OCI-LY1 (cell line): ENCODE data around the gene MAD1L1.

ENCODE experiments used
- H2AFZ ChIP-seq: fragments of 200-600 bp; sonication (generic), shearing (Covaris generic); 2 replicates; pipeline ENCODE4 v1.6.0; 2014; ENCODE audit warnings: antibody characterized with exemption, mild to moderate bottlenecking, low read length
- H3F3A ChIP-seq: fragments of 200-600 bp; sonication (generic), shearing (Covaris generic); 2 replicates; pipeline ENCODE4 v1.6.0; 2014; ENCODE audit warnings: mild to moderate bottlenecking, antibody characterized with exemption, low read length, moderate library complexity; ENCODE audit not compliant: insufficient read depth
- H3K27ac ChIP-seq: fragments of 200-600 bp; sonication (generic); 2 replicates; pipeline ENCODE4 v1.5.1; 2014; ENCODE audit warnings: low read length, mixed run types, mild to moderate bottlenecking, low read depth; ENCODE audit not compliant: poor library complexity, severe bottlenecking
- H3K27me3 ChIP-seq: fragments of 200-600 bp; sonication (generic); 2 replicates; pipeline ENCODE4 v1.6.0; 2014; ENCODE audit warnings: antibody characterized with exemption, mild to moderate bottlenecking, low read length, moderate library complexity; ENCODE audit not compliant: insufficient read depth
- H3K36me3 ChIP-seq: fragments of 200-600 bp; sonication (generic); 2 replicates; pipeline ENCODE4 v1.6.1; 2014; ENCODE audit warnings: mild to moderate bottlenecking, antibody characterized with exemption, low read length, moderate library complexity, mixed read lengths; ENCODE audit not compliant: insufficient read depth
- H3K4me1 ChIP-seq: fragments of 200-600 bp; sonication (generic); 2 replicates; pipeline ENCODE4 v1.5.1; 2014; ENCODE audit warnings: mild to moderate bottlenecking, low read length, moderate library complexity; ENCODE audit not compliant: insufficient read depth, severe bottlenecking
- H3K4me2 ChIP-seq: fragments of 200-600 bp; sonication (generic), shearing (Covaris generic); 2 replicates; pipeline ENCODE4 v1.6.1; 2014; ENCODE audit warnings: low read length
- H3K4me3 ChIP-seq: fragments of 200-600 bp; sonication (generic); 2 replicates; pipeline ENCODE4 v1.5.1; 2014; ENCODE audit warnings: low read length, low read depth, mild to moderate bottlenecking, mixed read lengths; ENCODE audit not compliant: poor library complexity, severe bottlenecking
- H3K79me2 ChIP-seq: fragments of 200-600 bp; shearing (Covaris generic); 2 replicates; pipeline ENCODE4 v1.6.1; 2016; ENCODE audit warnings: mixed run types, low read length, mixed read lengths; ENCODE audit not compliant: insufficient read depth
- H3K9ac ChIP-seq: fragments of 200-600 bp; sonication (generic), shearing (Covaris generic); 2 replicates; pipeline ENCODE4 v1.6.1; 2014; ENCODE audit warnings: mild to moderate bottlenecking, low read length, mixed read lengths
- H3K9me2 ChIP-seq: fragments of 200-600 bp; sonication (generic), shearing (Covaris generic); 2 replicates; pipeline ENCODE4 v1.6.1; 2014; ENCODE audit warnings: low read depth, mild to moderate bottlenecking, low read length, mixed read lengths
- H3K9me3 ChIP-seq: fragments of 200-600 bp; shearing (Covaris generic); 2 replicates; pipeline ENCODE4 v1.6.1; 2014; ENCODE audit warnings: low read length, mixed read lengths
- H4K20me1 ChIP-seq: fragments of 200-600 bp; sonication (generic), shearing (Covaris generic); 2 replicates; pipeline ENCODE4 v1.6.0; 2016; ENCODE audit warnings: mild to moderate bottlenecking, low read length; ENCODE audit not compliant: insufficient read depth
- CTCF ChIP-seq: fragments of 200-600 bp; sonication (generic), shearing (Covaris generic); IDR thresholded peaks from 2 replicates; pipeline ENCODE4 v1.5.1; 2017; ENCODE audit warnings: mild to moderate bottlenecking, antibody characterized with exemption, low read length, moderate library complexity, mixed read lengths
- EZH2 ChIP-seq: fragments of 200-600 bp; sonication (generic), shearing (Covaris generic); IDR thresholded peaks from 2 replicates; pipeline ENCODE4 v1.8.0; 2017; ENCODE audit warnings: borderline replicate concordance, mixed run types, mild to moderate bottlenecking, antibody characterized with exemption, low read length, moderate library complexity, mixed read lengths

Gene MAD1L1

DNA sequence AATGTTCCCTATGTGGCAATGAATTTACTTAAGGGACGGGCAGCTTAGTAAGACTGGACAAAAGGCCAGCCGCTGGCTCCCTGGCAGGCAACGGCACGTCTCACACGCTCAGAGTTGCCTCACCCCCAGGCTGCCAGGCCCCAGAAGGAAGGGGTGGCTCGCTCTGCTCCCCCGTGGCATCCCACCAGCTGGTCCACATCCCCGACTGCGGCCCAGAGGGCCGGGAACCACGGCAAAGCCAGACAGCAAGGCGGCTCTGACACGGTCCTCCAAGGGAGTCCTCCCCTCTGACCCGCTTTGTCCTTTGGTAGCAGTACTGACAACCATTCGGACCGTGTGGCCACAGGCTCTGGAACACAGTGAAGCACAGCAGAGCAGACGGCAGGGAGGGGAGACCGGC is 43.4 kb upstream of the MAD1L1 start:
- Histone ChIP-seq H2AFZ (no peak overlapping the region), H3K36me3 (peaks cover 5% of the 10 kb centered on the region; the same call in 1 of the 2 replicates), H4K20me1 (no peaks in the 10 kb centered on the region), H3K4me1 (no peaks in the 10 kb centered on the region), H3K27me3 (no peaks in the 10 kb centered on the region), H3K79me2 (no peaks in the 10 kb centered on the region), H3K27ac (no peak overlapping the region), H3K9me3 (no peaks in the 10 kb centered on the region), H3K4me3 (no peak overlapping the region), H3F3A (no peaks in the 10 kb centered on the region), H3K4me2 (no peak overlapping the region), H3K9me2 (no peaks in the 10 kb centered on the region), H3K9ac (no peak overlapping the region)
- no peak for TF ChIP-seq EZH2
- TF ChIP-seq CTCF, result no peak

GRCh38 chr7:2275101-2275500 is 42.4 kb upstream of the MAD1L1 start:
- no peaks in the 10 kb centered on the region for H3K27me3 ChIP-seq
- TF ChIP-seq EZH2 (no peak), CTCF (no peak)
- H3K36me3 ChIP-seq, result peaks cover 6% of the 10 kb centered on the region; the same call in 1 of the 2 replicates
- no peak overlapping the region for H3K4me2 ChIP-seq
- H3K9ac ChIP-seq, result no peak overlapping the region
- no peaks in the 10 kb centered on the region for H3K79me2 ChIP-seq
- no peak overlapping the region for H3K27ac ChIP-seq
- H3F3A ChIP-seq, result no peaks in the 10 kb centered on the region
- H3K4me1 ChIP-seq, result no peaks in the 10 kb centered on the region
- no peak overlapping the region for H2AFZ ChIP-seq
- no peak overlapping the region for H3K4me3 ChIP-seq
- H3K9me3 ChIP-seq, result no peaks in the 10 kb centered on the region
- H3K9me2 ChIP-seq, result no peaks in the 10 kb centered on the region
- no peaks in the 10 kb centered on the region for H4K20me1 ChIP-seq

DNA sequence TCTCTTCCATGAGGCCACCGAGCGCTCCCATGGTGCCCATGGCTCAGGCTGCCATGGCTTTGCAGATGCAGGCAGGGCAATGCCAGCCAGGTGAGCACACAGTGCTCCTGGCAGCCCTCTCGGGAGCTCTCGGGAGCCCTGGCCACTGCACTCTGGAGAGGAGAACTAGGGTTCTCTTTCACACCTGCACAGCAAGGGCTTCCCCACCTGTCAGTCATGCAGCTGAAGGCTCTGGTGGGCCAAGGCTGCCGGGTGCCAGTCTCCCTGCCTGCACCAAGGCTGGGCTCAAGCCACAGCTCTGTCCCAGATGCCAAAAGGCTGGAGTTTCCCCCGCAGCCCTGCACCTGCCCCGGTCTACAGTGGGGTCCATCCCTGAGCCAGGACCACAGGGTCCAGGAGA is 41.9 kb upstream of the MAD1L1 start:
- H3K4me2 ChIP-seq, result no peak overlapping the region
- H4K20me1 ChIP-seq, result no peaks in the 10 kb centered on the region
- H3F3A ChIP-seq, result no peaks in the 10 kb centered on the region
- H3K4me3 ChIP-seq, result no peak overlapping the region
- TF ChIP-seq EZH2 (no peak), CTCF (no peak)
- H3K9ac ChIP-seq, result no peak overlapping the region
- no peaks in the 10 kb centered on the region for H3K79me2 ChIP-seq
- H3K36me3 ChIP-seq, result peaks cover 6% of the 10 kb centered on the region; the same call in 1 of the 2 replicates
- no peak overlapping the region for H2AFZ ChIP-seq
- no peaks in the 10 kb centered on the region for H3K9me3 ChIP-seq
- no peak overlapping the region for H3K27ac ChIP-seq
- no peaks in the 10 kb centered on the region for H3K9me2 ChIP-seq
- H3K4me1 ChIP-seq, result no peaks in the 10 kb centered on the region
- H3K27me3 ChIP-seq, result no peaks in the 10 kb centered on the region
